DOHH2 (cell line): Measurements from ENCODE around the gene TEDC2.

Experiments
- H3F3A ChIP-seq: fragments of 200-600 bp; sonication (generic), shearing (Covaris generic); 2 replicates; pipeline ENCODE4 v1.6.0; 2016; ENCODE audit warnings: antibody characterized with exemption, mild to moderate bottlenecking; ENCODE audit not compliant: control insufficient read depth, insufficient read depth
- H3K27ac ChIP-seq: fragments of 200-600 bp; sonication (generic); 2 replicates; pipeline ENCODE4 v1.5.1; 2014; ENCODE audit warnings: low read depth, mild to moderate bottlenecking, low read length, moderate library complexity
- H3K27me3 ChIP-seq: fragments of 200-600 bp; sonication (generic); 2 replicates; pipeline ENCODE4 v1.6.1; 2014; ENCODE audit warnings: mild to moderate bottlenecking, low read length, mixed read lengths; ENCODE audit not compliant: control insufficient read depth
- H3K36me3 ChIP-seq: fragments of 200-600 bp; sonication (generic); 2 replicates; pipeline ENCODE4 v1.6.1; 2014; ENCODE audit warnings: mild to moderate bottlenecking, low read length, moderate library complexity, mixed read lengths; ENCODE audit not compliant: control insufficient read depth
- H3K4me1 ChIP-seq: fragments of 200-600 bp; sonication (generic); 2 replicates; pipeline ENCODE4 v1.6.1; 2014; ENCODE audit warnings: mild to moderate bottlenecking, low read length, mixed read lengths; ENCODE audit not compliant: control insufficient read depth
- H3K4me2 ChIP-seq: fragments of 200-600 bp; sonication (generic); 2 replicates; pipeline ENCODE4 v1.6.0; 2014; ENCODE audit warnings: mild to moderate bottlenecking, low read length, moderate library complexity
- H3K4me3 ChIP-seq: fragments of 200-600 bp; sonication (generic); 2 replicates; pipeline ENCODE4 v1.5.1; 2014; ENCODE audit warnings: mild to moderate bottlenecking, low read length, mixed read lengths
- H3K79me2 ChIP-seq: fragments of 200-600 bp; sonication (generic); 2 replicates; pipeline ENCODE4 v1.6.1; 2014; ENCODE audit warnings: mild to moderate bottlenecking, low read length, mixed read lengths; ENCODE audit not compliant: control insufficient read depth
- H3K9me2 ChIP-seq: fragments of 200-600 bp; sonication (generic); replicated peaks from 2 replicates; pipeline ENCODE4 v1.6.1; 2014; ENCODE audit warnings: mild to moderate bottlenecking, low read length, mixed read lengths; ENCODE audit not compliant: control insufficient read depth
- H3K9me3 ChIP-seq: fragments of 200-600 bp; sonication (generic); 2 replicates; pipeline ENCODE4 v1.6.1; 2014; ENCODE audit warnings: antibody characterized with exemption, low read length, mixed read lengths; ENCODE audit not compliant: control insufficient read depth, insufficient read depth
- H4K20me1 ChIP-seq: fragments of 200-600 bp; sonication (generic); 2 replicates; pipeline ENCODE4 v1.6.0; 2014; ENCODE audit warnings: low read depth, mild to moderate bottlenecking, antibody characterized with exemption, low read length, moderate library complexity; ENCODE audit not compliant: control insufficient read depth, insufficient read depth
- CTCF ChIP-seq: fragments of 200-600 bp; sonication (generic); IDR thresholded peaks from one replicate; pipeline ENCODE4 v1.5.1; 2014; ENCODE audit warnings: antibody characterized with exemption, mild to moderate bottlenecking, low read depth, low read length; ENCODE audit not compliant: poor library complexity, severe bottlenecking
- EZH2phosphoT487 ChIP-seq: fragments of 200-600 bp; sonication (generic); IDR thresholded peaks from 2 replicates; pipeline ENCODE4 v1.6.1; 2017; ENCODE audit warnings: borderline replicate concordance, mild to moderate bottlenecking, antibody characterized with exemption, low read length, moderate library complexity, mixed read lengths

Gene TEDC2

GRCh38 chr16:2500918-2501750 is 41.2 kb downstream of the TEDC2 start:
- Histone ChIP-seq H3K4me2 (peak overlapping the region; percentile 64), H3K4me1 (peaks cover 51% of the 10 kb centered on the region), H3K9me2 (no peaks in the 10 kb centered on the region), H3K79me2 (peaks cover 17% of the 10 kb centered on the region), H3K9me3 (no peaks in the 10 kb centered on the region), H3K36me3 (peaks cover 39% of the 10 kb centered on the region), H3F3A (peaks cover 9% of the 10 kb centered on the region), H3K27me3 (no peaks in the 10 kb centered on the region), H3K4me3 (peak overlapping the region; percentile 61), H3K27ac (peak overlapping the region; percentile 92), H4K20me1 (0 out of 2 replicates have a peak, but pooled peaks cover 7% of the 10 kb centered on the region)
- TF ChIP-seq CTCF (peak; percentile 98), EZH2phosphoT487 (no peak)

- Histone ChIP-seq H3K4me3 (peak overlapping the region; percentile 61), H4K20me1 (0 out of 2 replicates have a peak, but pooled peaks cover 7% of the 10 kb centered on the region), H3K9me3 (no peaks in the 10 kb centered on the region), H3K4me2 (peak overlapping the region; percentile 64), H3K27ac (peak overlapping the region; percentile 92), H3K27me3 (no peaks in the 10 kb centered on the region), H3F3A (peaks cover 10% of the 10 kb centered on the region), H3K36me3 (peaks cover 31% of the 10 kb centered on the region), H3K79me2 (peaks cover 17% of the 10 kb centered on the region), H3K9me2 (no peaks in the 10 kb centered on the region), H3K4me1 (peaks cover 62% of the 10 kb centered on the region)
- TF ChIP-seq EZH2phosphoT487, result no peak
- no peak for TF ChIP-seq CTCF
Observed at GRCh38 chr16:2501946-2502895, 42.3 kb downstream of the TEDC2 start.

- TF ChIP-seq CTCF, result no peak
- H3K27ac ChIP-seq, result 0 out of 2 replicates have a peak overlapping the region, but pooled peaks have one; percentile 92
Observed at GRCh38 chr16:2505695-2506094, 45.8 kb downstream of the TEDC2 start.

More at GRCh38 chr16:2505695-2506094, 45.8 kb downstream of the TEDC2 start:
- Histone ChIP-seq H3K79me2 (peaks cover 14% of the 10 kb centered on the region), H3K36me3 (peaks cover 13% of the 10 kb centered on the region), H3K4me2 (peak overlapping the region; percentile 37; the same call in 1 of the 2 replicates), H3K9me3 (no peaks in the 10 kb centered on the region), H3K9me2 (no peaks in the 10 kb centered on the region), H4K20me1 (0 out of 2 replicates have a peak, but pooled peaks cover 3% of the 10 kb centered on the region), H3K27me3 (no peaks in the 10 kb centered on the region), H3K4me3 (no peak overlapping the region), H3F3A (peaks cover 17% of the 10 kb centered on the region), H3K4me1 (peaks cover 91% of the 10 kb centered on the region)
